ENCODE results near the gene SFT2D3.
A peak's percentile ranks its signal among the peaks of the same experiment; 100 is the strongest.

The SFT2D3 gene

GRCh38 chr2:127683757-127684156 is 17.5 kb upstream of the SFT2D3 start:
- H3K4me1 ChIP-seq (ENCODE audit: insufficient read depth, low read length): no peaks in the 10 kb centered on the region
- H3K4me2 ChIP-seq (ENCODE audit: insufficient read depth, low read length): no peak overlapping the region
- H3K36me3 ChIP-seq (ENCODE audit: insufficient read depth, low read length): no peaks in the 10 kb centered on the region
- no peak overlapping the region for H2AFZ ChIP-seq (ENCODE audit: low read depth, low read length)
- TF ChIP-seq EZH2 (IDR thresholded peaks at IDR 0.05; ENCODE audit: borderline replicate concordance, low read depth, low read length, severe bottlenecking) (no peak), CTCF (IDR thresholded peaks at IDR 0.05; ENCODE audit: borderline replicate concordance, extremely low read depth, low read length, poor library complexity, severe bottlenecking) (no peak)
- H3K9ac ChIP-seq (ENCODE audit: low read depth, low read length): no peak overlapping the region
- no peaks in the 10 kb centered on the region for H3K79me2 ChIP-seq (ENCODE audit: insufficient read depth, low read length)
- no peak overlapping the region for H3K27ac ChIP-seq (ENCODE audit: low read length)
- no peaks in the 10 kb centered on the region for H3K27me3 ChIP-seq (ENCODE audit: insufficient read depth, low read length, poor library complexity)
- no peak for ATAC-seq (ENCODE audit: insufficient read depth, low read depth)
- H3K9me3 ChIP-seq (ENCODE audit: insufficient read depth, low read length, severe bottlenecking): peaks cover 9% of the 10 kb centered on the region
- no peak for DNase-seq
- H3K4me3 ChIP-seq (ENCODE audit: low read depth in 1 of 2, low read length in 2 of 2): no peak overlapping the region
- no peaks in the 10 kb centered on the region for H4K20me1 ChIP-seq (ENCODE audit: insufficient read depth, low read length)

DNA sequence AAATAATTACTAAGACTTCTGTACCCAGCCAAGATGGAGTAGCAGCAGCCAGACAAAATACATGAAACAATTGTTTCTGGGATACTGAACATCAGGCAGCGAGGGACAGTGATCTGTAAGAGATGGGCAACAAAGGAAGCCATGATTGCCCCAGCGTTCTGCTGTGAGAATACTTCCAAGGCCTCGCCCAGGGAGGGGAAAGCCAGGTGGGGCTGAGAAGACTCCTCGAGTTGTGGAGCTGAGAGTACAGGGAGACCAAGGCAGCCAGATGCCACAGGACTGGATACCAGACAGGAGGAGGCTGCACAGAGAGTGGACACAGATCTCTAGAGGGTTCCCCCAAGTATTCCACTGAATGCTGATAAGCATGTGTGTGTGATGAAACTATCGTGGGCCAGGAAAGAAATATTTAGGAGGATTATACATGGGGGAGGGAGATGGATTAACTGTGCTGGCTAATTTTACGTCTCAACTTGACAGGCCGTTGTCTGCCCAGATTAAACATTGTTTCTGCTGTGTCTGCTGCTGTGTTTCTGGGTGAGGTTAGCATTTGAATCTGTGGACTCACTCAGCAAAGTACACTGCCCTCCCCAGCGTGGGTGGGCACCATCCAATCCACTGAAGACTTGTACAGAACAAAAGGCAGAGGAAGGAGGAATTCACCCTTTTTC is 15.8 kb upstream of the SFT2D3 start:
- Histone ChIP-seq H3K4me1 (ENCODE audit: insufficient read depth, low read length) (no peaks in the 10 kb centered on the region), H2AFZ (ENCODE audit: low read depth, low read length) (peak overlapping the region; percentile 17; the same call in 1 of the 2 replicates), H3K27ac (ENCODE audit: low read length) (no peak overlapping the region), H3K9me3 (ENCODE audit: insufficient read depth, low read length, severe bottlenecking) (peaks cover 20% of the 10 kb centered on the region), H3K36me3 (ENCODE audit: insufficient read depth, low read length) (no peaks in the 10 kb centered on the region), H3K9ac (ENCODE audit: low read depth, low read length) (no peak overlapping the region), H4K20me1 (ENCODE audit: insufficient read depth, low read length) (no peaks in the 10 kb centered on the region), H3K4me3 (ENCODE audit: low read depth in 1 of 2, low read length in 2 of 2) (no peak overlapping the region), H3K4me2 (ENCODE audit: insufficient read depth, low read length) (no peak overlapping the region), H3K79me2 (ENCODE audit: insufficient read depth, low read length) (no peaks in the 10 kb centered on the region), H3K27me3 (ENCODE audit: insufficient read depth, low read length, poor library complexity) (no peaks in the 10 kb centered on the region)
- no peak for DNase-seq
- TF ChIP-seq CTCF (IDR thresholded peaks at IDR 0.05; ENCODE audit: borderline replicate concordance, extremely low read depth, low read length, poor library complexity, severe bottlenecking) (no peak), EZH2 (IDR thresholded peaks at IDR 0.05; ENCODE audit: borderline replicate concordance, low read depth, low read length, severe bottlenecking) (no peak)
- ATAC-seq (ENCODE audit: insufficient read depth, low read depth): no peak

- Histone ChIP-seq H3K36me3 (ENCODE audit: insufficient read depth, low read length) (no peaks in the 10 kb centered on the region), H3K9me3 (ENCODE audit: insufficient read depth, low read length, severe bottlenecking) (peaks cover 32% of the 10 kb centered on the region), H3K4me2 (ENCODE audit: insufficient read depth, low read length) (no peak overlapping the region), H2AFZ (ENCODE audit: low read depth, low read length) (no peak overlapping the region), H4K20me1 (ENCODE audit: insufficient read depth, low read length) (no peaks in the 10 kb centered on the region), H3K4me3 (ENCODE audit: low read depth in 1 of 2, low read length in 2 of 2) (no peak overlapping the region), H3K9ac (ENCODE audit: low read depth, low read length) (no peak overlapping the region), H3K4me1 (ENCODE audit: insufficient read depth, low read length) (no peaks in the 10 kb centered on the region), H3K27ac (ENCODE audit: low read length) (no peak overlapping the region), H3K79me2 (ENCODE audit: insufficient read depth, low read length) (no peaks in the 10 kb centered on the region), H3K27me3 (ENCODE audit: insufficient read depth, low read length, poor library complexity) (no peaks in the 10 kb centered on the region)
- ATAC-seq (ENCODE audit: insufficient read depth, low read depth) (no peak), DNase-seq (no peak)
- TF ChIP-seq CTCF (IDR thresholded peaks at IDR 0.05; ENCODE audit: borderline replicate concordance, extremely low read depth, low read length, poor library complexity, severe bottlenecking): no peak
- TF ChIP-seq EZH2 (IDR thresholded peaks at IDR 0.05; ENCODE audit: borderline replicate concordance, low read depth, low read length, severe bottlenecking): no peak
These were observed 12.9 kb upstream of the SFT2D3 start for GRCh38 chr2:127688405-127688804.

All from DND-41 (cell line).